SU-DHL-6 (cell line): Measurements from ENCODE around the gene ROR1.

Experiments used
- H2AFZ ChIP-seq: fragments of 200-600 bp; sonication (generic); 2 replicates; pipeline ENCODE4 v1.6.1; 2014; ENCODE audit warnings: low read depth, mild to moderate bottlenecking, moderate library complexity, mixed read lengths, antibody characterized with exemption, low read length; ENCODE audit not compliant: severe bottlenecking
- H3F3A ChIP-seq: fragments of 200-600 bp; shearing (Covaris generic); 2 replicates; pipeline ENCODE4 v1.6.0; 2016; ENCODE audit warnings: antibody characterized with exemption, mild to moderate bottlenecking; ENCODE audit not compliant: insufficient read depth
- H3K27ac ChIP-seq: fragments of 200-600 bp; sonication (generic); 2 replicates; pipeline ENCODE4 v1.5.1; 2016; ENCODE audit warnings: low read depth, mild to moderate bottlenecking, low read length, moderate library complexity, mixed read lengths
- H3K27me3 ChIP-seq: fragments of 200-600 bp; sonication (generic), shearing (Covaris generic); 2 replicates; pipeline ENCODE4 v1.6.0; 2014; ENCODE audit warnings: mild to moderate bottlenecking, low read length
- H3K36me3 ChIP-seq: fragments of 200-600 bp; sonication (generic); 2 replicates; pipeline ENCODE4 v1.6.1; 2014; ENCODE audit warnings: mild to moderate bottlenecking, low read length, mixed read lengths
- H3K4me2 ChIP-seq: fragments of 300-600, 200-600 bp; shearing (Covaris generic), sonication (generic); 2 replicates; pipeline ENCODE4 v1.6.0; 2014; ENCODE audit warnings: low read length, low read depth, mild to moderate bottlenecking; ENCODE audit not compliant: poor library complexity, severe bottlenecking
- H3K4me3 ChIP-seq: fragments of 200-600 bp; sonication (generic); 2 replicates; pipeline ENCODE4 v1.5.1; 2014; ENCODE audit warnings: antibody characterized with exemption, low read length, mild to moderate bottlenecking, mixed read lengths; ENCODE audit not compliant: insufficient read depth, poor library complexity, severe bottlenecking
- H3K79me2 ChIP-seq: fragments of 200-600 bp; sonication (generic); 2 replicates; pipeline ENCODE4 v1.6.1; 2014; ENCODE audit warnings: mild to moderate bottlenecking, low read length, moderate library complexity; ENCODE audit not compliant: insufficient read depth
- H3K9ac ChIP-seq: fragments of 200-600 bp; sonication (generic); 2 replicates; pipeline ENCODE4 v1.7.0; 2014; ENCODE audit warnings: mild to moderate bottlenecking, low read length
- H3K9me2 ChIP-seq: fragments of 200-600 bp; sonication (generic); replicated peaks from 2 replicates; pipeline ENCODE4 v1.6.1; 2014; ENCODE audit warnings: low read length; ENCODE audit not compliant: insufficient read depth
- H3K9me3 ChIP-seq: fragments of 200-600 bp; sonication (generic); 2 replicates; pipeline ENCODE4 v1.6.1; 2014; ENCODE audit warnings: low read length, mixed read lengths; ENCODE audit not compliant: insufficient read depth
- H4K20me1 ChIP-seq: fragments of 200-600 bp; sonication (generic); 2 replicates; pipeline ENCODE4 v1.6.1; 2014; ENCODE audit warnings: low read depth, mild to moderate bottlenecking, antibody characterized with exemption, low read length, moderate library complexity, mixed read lengths
- CTCF ChIP-seq: fragments of 200-600 bp; sonication (generic); IDR thresholded peaks from one replicate; pipeline ENCODE4 v1.5.1; 2017; ENCODE audit warnings: antibody characterized with exemption, mild to moderate bottlenecking, low read length, moderate library complexity; ENCODE audit not compliant: insufficient read depth, poor library complexity, severe bottlenecking
- EZH2phosphoT487 ChIP-seq: fragments of 200-600 bp; sonication (generic), shearing (Covaris generic); conservative IDR thresholded peaks from 2 replicates; pipeline ENCODE4 v1.6.1; 2018; ENCODE audit warnings: mild to moderate bottlenecking, antibody characterized with exemption, low read length, moderate library complexity, mixed read lengths

ROR1 gene

GRCh38 chr1:63729227-63729620, 44.6 kb upstream of the ROR1 start:
- Histone ChIP-seq H3K27ac (no peak overlapping the region), H3K27me3 (no peaks in the 10 kb centered on the region), H3K9ac (no peak overlapping the region), H3K36me3 (no peaks in the 10 kb centered on the region), H3K79me2 (no peaks in the 10 kb centered on the region), H4K20me1 (no peaks in the 10 kb centered on the region), H3K9me2 (no peaks in the 10 kb centered on the region), H2AFZ (no peak overlapping the region), H3K4me2 (no peak overlapping the region), H3F3A (no peaks in the 10 kb centered on the region), H3K4me3 (no peak overlapping the region), H3K9me3 (no peaks in the 10 kb centered on the region)
- TF ChIP-seq EZH2phosphoT487 (no peak), CTCF (no peak)

GRCh38 chr1:63730211-63730610, 43.6 kb upstream of the ROR1 start:
- no peak overlapping the region for H3K27ac ChIP-seq
- H3K27me3 ChIP-seq = no peaks in the 10 kb centered on the region
- H3K9me3 ChIP-seq = no peaks in the 10 kb centered on the region
- no peak overlapping the region for H3K4me2 ChIP-seq
- TF ChIP-seq CTCF (no peak), EZH2phosphoT487 (no peak)
- H3K9ac ChIP-seq = no peak overlapping the region
- no peaks in the 10 kb centered on the region for H4K20me1 ChIP-seq
- no peaks in the 10 kb centered on the region for H3K9me2 ChIP-seq
- no peaks in the 10 kb centered on the region for H3K79me2 ChIP-seq
- H2AFZ ChIP-seq = no peak overlapping the region
- H3K4me3 ChIP-seq = no peak overlapping the region
- H3K36me3 ChIP-seq = no peaks in the 10 kb centered on the region
- no peaks in the 10 kb centered on the region for H3F3A ChIP-seq

GRCh38 chr1:63731117-63732043, 42.4 kb upstream of the ROR1 start:
- Histone ChIP-seq H3K9me2 (no peaks in the 10 kb centered on the region), H3K9me3 (no peaks in the 10 kb centered on the region), H3K27me3 (no peaks in the 10 kb centered on the region), H3K4me3 (no peak overlapping the region), H2AFZ (no peak overlapping the region), H3F3A (no peaks in the 10 kb centered on the region), H4K20me1 (no peaks in the 10 kb centered on the region), H3K4me2 (no peak overlapping the region), H3K9ac (no peak overlapping the region), H3K27ac (no peak overlapping the region), H3K79me2 (no peaks in the 10 kb centered on the region), H3K36me3 (no peaks in the 10 kb centered on the region)
- TF ChIP-seq EZH2phosphoT487 (no peak), CTCF (no peak)
